Brain microvascular endothelial cell (primary cell): ENCODE results near the gene CASTOR2.
"Not testable (repeated sequence)": the region's sequence is repeated elsewhere in the genome, so short reads cannot be mapped to it uniquely, and the experiment has no call there.

Source experiments
- DNase-seq: peaks from one replicate; pipeline ENCODE4 v3.0.0-alpha.2; 2020
- H3K27ac ChIP-seq: fragments of 250-450 bp; sonication (Bioruptor Pico); 2 replicates; pipeline ENCODE4 v1.5.1; 2020; ENCODE audit warnings: mild to moderate bottlenecking, moderate library complexity
- H3K27me3 ChIP-seq: fragments of 250-450 bp; sonication (Bioruptor Pico); replicated peaks from 2 replicates; pipeline ENCODE4 v1.5.1; 2020; ENCODE audit warnings: mild to moderate bottlenecking
- H3K36me3 ChIP-seq: fragments of 250-450 bp; sonication (Bioruptor Pico); replicated peaks from 2 replicates; pipeline ENCODE4 v1.5.1; 2020; ENCODE audit warnings: mild to moderate bottlenecking
- H3K4me3 ChIP-seq: 2 replicates; pipeline ENCODE4 v1.5.1; 2011; ENCODE audit warnings: low read depth, mild to moderate bottlenecking, control low read depth, low read length, moderate library complexity
- CTCF ChIP-seq: IDR thresholded peaks from 2 replicates; pipeline ENCODE4 v1.5.1; 2011; ENCODE audit warnings: low read depth, mild to moderate bottlenecking, moderate library complexity, low read length, control low read depth, inconsistent platforms; ENCODE audit errors: missing control alignments
- in situ Hi-C: cut with HindIII; loops from 2 replicates; pipeline ENCODE4 v1.10.0; 2017; ENCODE audit warnings: low sequenced_read_pairs, low pct_ligation_motif_present

The CASTOR2 gene

GRCh38 chr7:74966909-74967308 is 2.4 kb downstream of the CASTOR2 start:
- H3K27me3 ChIP-seq, H3K27ac ChIP-seq, DNase-seq, H3K36me3 ChIP-seq, H3K4me3 ChIP-seq, in situ Hi-C loops: not testable (repeated sequence)

- in situ Hi-C loops, DNase-seq, H3K36me3 ChIP-seq, H3K4me3 ChIP-seq, H3K27me3 ChIP-seq, H3K27ac ChIP-seq: not testable (repeated sequence)
These were observed 6.9 kb downstream of the CASTOR2 start for GRCh38 chr7:74971431-74971830.

GRCh38 chr7:74972377-74972776 is 7.9 kb downstream of the CASTOR2 start:
- DNase-seq, H3K4me3 ChIP-seq, H3K36me3 ChIP-seq, H3K27me3 ChIP-seq, in situ Hi-C loops, H3K27ac ChIP-seq: not testable (repeated sequence)

GRCh38 chr7:74975959-74976358 is 11.5 kb downstream of the CASTOR2 start:
- H3K27me3 ChIP-seq, H3K27ac ChIP-seq, H3K36me3 ChIP-seq, H3K4me3 ChIP-seq, in situ Hi-C loops, DNase-seq: not testable (repeated sequence)

- H3K36me3 ChIP-seq, DNase-seq, H3K27me3 ChIP-seq, H3K4me3 ChIP-seq, in situ Hi-C loops, H3K27ac ChIP-seq: not testable (repeated sequence)
These were observed 13.0 kb downstream of the CASTOR2 start for GRCh38 chr7:74977523-74977922.

- in situ Hi-C loops, DNase-seq, H3K27ac ChIP-seq, H3K36me3 ChIP-seq, H3K4me3 ChIP-seq: not testable (repeated sequence)
- H3K27me3 ChIP-seq, result peaks cover 34% of the 10 kb centered on the region
These were observed 23.9 kb downstream of the CASTOR2 start for GRCh38 chr7:74988436-74988835.

- H3K27me3 ChIP-seq, result peaks cover 32% of the 10 kb centered on the region
- no peak overlapping the region for H3K27ac ChIP-seq
- TF ChIP-seq CTCF, result no peak
- no peaks in the 10 kb centered on the region for H3K36me3 ChIP-seq
- no peak overlapping the region for H3K4me3 ChIP-seq
- in situ Hi-C loops, result no loop called here
- no peak for DNase-seq
These were observed 28.6 kb downstream of the CASTOR2 start for GRCh38 chr7:74993121-74993520.

GRCh38 chr7:74994869-74995543 is 30.5 kb downstream of the CASTOR2 start:
- in situ Hi-C loops, H3K27ac ChIP-seq, H3K4me3 ChIP-seq, DNase-seq, H3K36me3 ChIP-seq: not testable (repeated sequence)
- peaks cover 35% of the 10 kb centered on the region for H3K27me3 ChIP-seq

- H3K4me3 ChIP-seq, H3K27ac ChIP-seq, DNase-seq, H3K36me3 ChIP-seq, in situ Hi-C loops: not testable (repeated sequence)
- peaks cover 38% of the 10 kb centered on the region for H3K27me3 ChIP-seq
These were observed 31.9 kb downstream of the CASTOR2 start for GRCh38 chr7:74996361-74996760.

GRCh38 chr7:74997811-74998210 is 33.3 kb downstream of the CASTOR2 start:
- H3K27ac ChIP-seq, H3K4me3 ChIP-seq, H3K36me3 ChIP-seq, in situ Hi-C loops: not testable (repeated sequence)
- peak; percentile 12 for DNase-seq
- H3K27me3 ChIP-seq, result peaks cover 36% of the 10 kb centered on the region

- in situ Hi-C loops, H3K27ac ChIP-seq, DNase-seq, H3K4me3 ChIP-seq, H3K36me3 ChIP-seq: not testable (repeated sequence)
- H3K27me3 ChIP-seq, result peaks cover 42% of the 10 kb centered on the region
These were observed 36.9 kb downstream of the CASTOR2 start for GRCh38 chr7:75001356-75001755.
